ENCODE measurements around the gene PPP2R3A. TPM values are rescaled to one million over a fixed set of nuclear protein-coding genes. Genes with fewer than 3 reads are reported as not detected.
A peak's percentile ranks its signal among the peaks of the same experiment; 100 is the strongest.

PPP2R3A gene
- total and polyA plus RNA-seq, 2 of the 13 experiments (the other 11 are each of a cell fraction or from before 2014, with no cell fraction given) = 0.07 to 0.12 TPM

DNA sequence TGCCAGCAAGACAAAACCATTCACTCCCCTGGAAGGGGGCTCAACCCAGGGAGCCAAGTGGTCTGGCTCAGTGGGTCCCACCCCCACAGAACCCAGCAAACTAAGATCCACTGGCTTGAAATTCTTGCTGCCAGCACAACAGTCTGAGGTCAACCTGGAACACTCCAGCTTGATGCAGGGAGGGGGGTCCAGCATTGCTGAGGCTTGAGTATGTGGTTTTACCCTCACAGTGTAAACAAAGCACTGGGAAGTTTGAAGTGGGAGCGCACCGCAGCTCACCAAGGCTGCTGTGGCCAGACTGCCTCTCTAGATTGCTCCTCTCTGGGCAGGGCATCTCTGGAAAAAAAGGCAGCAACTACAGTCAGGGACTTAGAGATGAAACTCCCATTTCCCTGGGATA is 148.9 kb downstream of the PPP2R3A start (continued):
- TF ChIP-seq ZBTB7A (CRISPR knock-in tag; IDR thresholded peaks at IDR 0.05) (no peak), SMAD3 (CRISPR knock-in tag; IDR thresholded peaks at IDR 0.05) (no peak), FOXA1 (IDR thresholded peaks at IDR 0.05) (no peak), FOXA1 (CRISPR knock-in tag; IDR thresholded peaks at IDR 0.05) (peak; percentile 76), IKZF4 (CRISPR knock-in tag; IDR thresholded peaks at IDR 0.05; ENCODE audit: borderline replicate concordance, low read depth, not compliant biosample characterization) (no peak), ATF1 (CRISPR knock-in tag; IDR thresholded peaks at IDR 0.05) (no peak), ZNF143 (CRISPR knock-in tag; IDR thresholded peaks at IDR 0.05) (no peak), ZNF746 (CRISPR knock-in tag; IDR thresholded peaks at IDR 0.05) (no peak)
- TF ChIP-seq, protein P1, sequence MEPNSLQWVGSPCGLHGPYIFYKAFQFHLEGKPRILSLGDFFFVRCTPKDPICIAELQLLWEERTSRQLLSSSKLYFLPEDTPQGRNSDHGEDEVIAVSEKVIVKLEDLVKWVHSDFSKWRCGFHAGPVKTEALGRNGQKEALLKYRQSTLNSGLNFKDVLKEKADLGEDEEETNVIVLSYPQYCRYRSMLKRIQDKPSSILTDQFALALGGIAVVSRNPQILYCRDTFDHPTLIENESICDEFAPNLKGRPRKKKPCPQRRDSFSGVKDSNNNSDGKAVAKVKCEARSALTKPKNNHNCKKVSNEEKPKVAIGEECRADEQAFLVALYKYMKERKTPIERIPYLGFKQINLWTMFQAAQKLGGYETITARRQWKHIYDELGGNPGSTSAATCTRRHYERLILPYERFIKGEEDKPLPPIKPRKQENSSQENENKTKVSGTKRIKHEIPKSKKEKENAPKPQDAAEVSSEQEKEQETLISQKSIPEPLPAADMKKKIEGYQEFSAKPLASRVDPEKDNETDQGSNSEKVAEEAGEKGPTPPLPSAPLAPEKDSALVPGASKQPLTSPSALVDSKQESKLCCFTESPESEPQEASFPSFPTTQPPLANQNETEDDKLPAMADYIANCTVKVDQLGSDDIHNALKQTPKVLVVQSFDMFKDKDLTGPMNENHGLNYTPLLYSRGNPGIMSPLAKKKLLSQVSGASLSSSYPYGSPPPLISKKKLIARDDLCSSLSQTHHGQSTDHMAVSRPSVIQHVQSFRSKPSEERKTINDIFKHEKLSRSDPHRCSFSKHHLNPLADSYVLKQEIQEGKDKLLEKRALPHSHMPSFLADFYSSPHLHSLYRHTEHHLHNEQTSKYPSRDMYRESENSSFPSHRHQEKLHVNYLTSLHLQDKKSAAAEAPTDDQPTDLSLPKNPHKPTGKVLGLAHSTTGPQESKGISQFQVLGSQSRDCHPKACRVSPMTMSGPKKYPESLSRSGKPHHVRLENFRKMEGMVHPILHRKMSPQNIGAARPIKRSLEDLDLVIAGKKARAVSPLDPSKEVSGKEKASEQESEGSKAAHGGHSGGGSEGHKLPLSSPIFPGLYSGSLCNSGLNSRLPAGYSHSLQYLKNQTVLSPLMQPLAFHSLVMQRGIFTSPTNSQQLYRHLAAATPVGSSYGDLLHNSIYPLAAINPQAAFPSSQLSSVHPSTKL (CRISPR knock-in tag; IDR thresholded peaks at IDR 0.05) = 0 out of 2 replicates have a peak, but pooled peaks have one; percentile 8
- TF ChIP-seq, protein P2, sequence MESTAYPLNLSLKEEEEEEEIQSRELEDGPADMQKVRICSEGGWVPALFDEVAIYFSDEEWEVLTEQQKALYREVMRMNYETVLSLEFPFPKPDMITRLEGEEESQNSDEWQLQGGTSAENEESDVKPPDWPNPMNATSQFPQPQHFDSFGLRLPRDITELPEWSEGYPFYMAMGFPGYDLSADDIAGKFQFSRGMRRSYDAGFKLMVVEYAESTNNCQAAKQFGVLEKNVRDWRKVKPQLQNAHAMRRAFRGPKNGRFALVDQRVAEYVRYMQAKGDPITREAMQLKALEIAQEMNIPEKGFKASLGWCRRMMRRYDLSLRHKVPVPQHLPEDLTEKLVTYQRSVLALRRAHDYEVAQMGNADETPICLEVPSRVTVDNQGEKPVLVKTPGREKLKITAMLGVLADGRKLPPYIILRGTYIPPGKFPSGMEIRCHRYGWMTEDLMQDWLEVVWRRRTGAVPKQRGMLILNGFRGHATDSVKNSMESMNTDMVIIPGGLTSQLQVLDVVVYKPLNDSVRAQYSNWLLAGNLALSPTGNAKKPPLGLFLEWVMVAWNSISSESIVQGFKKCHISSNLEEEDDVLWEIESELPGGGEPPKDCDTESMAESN (CRISPR knock-in tag; conservative IDR thresholded peaks at IDR 0.05) = 0 out of 2 replicates have a peak, but pooled peaks have one; percentile 20

Measured in HepG2 (cell line).